Measurements from ENCODE around the gene ACSF2. TPM values are rescaled to one million over a fixed set of nuclear protein-coding genes. Genes with fewer than 3 reads are reported as not detected.

Gene ACSF2
- total RNA-seq, 2 donors from 2014 or later = 49.0 to 111 TPM

DNA sequence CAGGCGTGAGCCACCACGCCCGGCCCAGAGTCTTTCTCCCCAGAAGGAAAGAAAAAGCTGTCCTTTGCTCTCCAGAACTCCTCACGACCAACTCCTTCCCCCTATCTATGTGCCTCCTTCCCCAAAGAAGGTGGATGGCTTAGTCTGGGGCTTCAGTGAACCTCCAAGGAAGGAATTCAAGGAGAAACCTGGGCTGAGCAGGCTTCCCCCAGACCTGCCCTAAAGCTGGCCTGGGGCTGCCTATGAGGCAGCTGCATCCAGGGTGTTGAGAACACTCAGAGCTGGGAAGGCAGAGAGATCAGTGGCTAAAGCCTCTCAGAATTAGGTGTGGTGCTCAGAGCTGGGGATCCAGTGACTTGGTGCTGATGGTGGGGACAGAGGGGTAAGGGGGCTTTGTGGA lies 3.8 kb downstream of the ACSF2 start:
- no peaks in the 10 kb centered on the region for H3K27me3 ChIP-seq (replicated peaks; ENCODE audit: insufficient read depth)
- H3K27ac ChIP-seq = peak overlapping the region; percentile 81 to 91
- WGBS = 86% methylated on average over 4 of the region's 4 CpGs
- H3K9me3 ChIP-seq = no peaks in the 10 kb centered on the region
- DNase-seq (ENCODE audit: low spot score) = no peak
- TF ChIP-seq, protein P1, sequence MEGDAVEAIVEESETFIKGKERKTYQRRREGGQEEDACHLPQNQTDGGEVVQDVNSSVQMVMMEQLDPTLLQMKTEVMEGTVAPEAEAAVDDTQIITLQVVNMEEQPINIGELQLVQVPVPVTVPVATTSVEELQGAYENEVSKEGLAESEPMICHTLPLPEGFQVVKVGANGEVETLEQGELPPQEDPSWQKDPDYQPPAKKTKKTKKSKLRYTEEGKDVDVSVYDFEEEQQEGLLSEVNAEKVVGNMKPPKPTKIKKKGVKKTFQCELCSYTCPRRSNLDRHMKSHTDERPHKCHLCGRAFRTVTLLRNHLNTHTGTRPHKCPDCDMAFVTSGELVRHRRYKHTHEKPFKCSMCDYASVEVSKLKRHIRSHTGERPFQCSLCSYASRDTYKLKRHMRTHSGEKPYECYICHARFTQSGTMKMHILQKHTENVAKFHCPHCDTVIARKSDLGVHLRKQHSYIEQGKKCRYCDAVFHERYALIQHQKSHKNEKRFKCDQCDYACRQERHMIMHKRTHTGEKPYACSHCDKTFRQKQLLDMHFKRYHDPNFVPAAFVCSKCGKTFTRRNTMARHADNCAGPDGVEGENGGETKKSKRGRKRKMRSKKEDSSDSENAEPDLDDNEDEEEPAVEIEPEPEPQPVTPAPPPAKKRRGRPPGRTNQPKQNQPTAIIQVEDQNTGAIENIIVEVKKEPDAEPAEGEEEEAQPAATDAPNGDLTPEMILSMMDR (IDR thresholded peaks at IDR 0.05) = no peak
- TF ChIP-seq POLR2AphosphoS5 (IDR thresholded peaks at IDR 0.05) (no peak), POLR2A (IDR thresholded peaks at IDR 0.05) (no peak)
- no peaks in the 10 kb centered on the region for H3K36me3 ChIP-seq
- H3K4me3 ChIP-seq = no peak overlapping the region
- intact Hi-C loops (cut with DNase I) = no loop called here
- H3K4me1 ChIP-seq (replicated peaks) = peaks cover 7% of the 10 kb centered on the region

DNA sequence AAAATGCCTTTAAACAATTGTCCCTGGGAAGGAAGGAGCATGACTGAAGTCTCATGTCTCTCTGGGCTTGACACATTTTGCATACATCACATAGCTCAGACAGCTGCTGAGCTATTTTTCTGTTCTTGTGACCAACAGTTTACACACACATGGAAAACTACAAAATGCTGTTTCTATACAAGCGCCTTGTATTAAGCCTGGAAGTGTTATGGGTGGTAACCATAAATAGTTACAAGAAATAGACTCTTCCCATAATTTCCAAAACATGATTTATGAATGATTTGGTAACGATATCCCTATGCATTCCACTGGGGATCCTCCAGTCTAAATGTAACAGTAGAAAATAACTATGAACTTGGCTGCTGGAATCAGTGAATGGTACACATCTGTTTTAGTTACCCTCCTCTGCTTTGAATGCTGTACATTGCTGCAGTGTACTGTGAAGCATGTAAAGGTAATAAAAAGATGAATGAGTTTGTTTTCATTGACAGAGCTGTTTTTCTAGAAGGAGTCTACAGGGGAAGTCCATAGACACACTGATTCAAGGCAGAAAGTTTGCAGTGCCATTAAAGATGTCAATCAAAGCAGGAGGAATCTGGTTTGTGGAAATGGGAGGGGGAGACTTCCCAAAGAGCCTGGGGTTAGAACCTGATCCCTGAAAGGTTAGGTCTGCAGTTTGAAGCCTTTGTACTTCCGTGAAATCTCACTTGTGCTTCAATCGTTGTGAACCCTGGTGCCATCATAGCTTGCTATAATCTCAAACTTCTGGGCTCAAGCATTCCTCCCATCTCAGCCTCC lies 5.0 kb downstream of the ACSF2 start:
- no peaks in the 10 kb centered on the region for H3K27me3 ChIP-seq (replicated peaks; ENCODE audit: insufficient read depth)
- peaks cover 7% of the 10 kb centered on the region for H3K4me1 ChIP-seq (replicated peaks)
- DNase-seq (ENCODE audit: low spot score) = no peak
- 30% methylated on average over 4 of the region's 4 CpGs for WGBS
- H3K9me3 ChIP-seq = no peaks in the 10 kb centered on the region
- intact Hi-C loops (cut with DNase I) = no loop called here
- no peaks in the 10 kb centered on the region for H3K36me3 ChIP-seq
- H3K4me3 ChIP-seq = no peak overlapping the region
- peak overlapping the region in 1 of 2 donors; percentile 91 for H3K27ac ChIP-seq
- TF ChIP-seq POLR2A (IDR thresholded peaks at IDR 0.05) (no peak), POLR2AphosphoS5 (IDR thresholded peaks at IDR 0.05) (no peak)
- TF ChIP-seq, protein P1 (IDR thresholded peaks at IDR 0.05) = no peak

- no peak overlapping the region for H3K27ac ChIP-seq
- TF ChIP-seq POLR2AphosphoS5 (IDR thresholded peaks at IDR 0.05) = no peak
- TF ChIP-seq, protein P1 (IDR thresholded peaks at IDR 0.05) = no peak
- no peak for TF ChIP-seq POLR2A (IDR thresholded peaks at IDR 0.05)
- intact Hi-C loops (cut with DNase I) = no loop called here
Measured at GRCh38 chr17:50432125-50432762, 6.2 kb downstream of the ACSF2 start.

DNA sequence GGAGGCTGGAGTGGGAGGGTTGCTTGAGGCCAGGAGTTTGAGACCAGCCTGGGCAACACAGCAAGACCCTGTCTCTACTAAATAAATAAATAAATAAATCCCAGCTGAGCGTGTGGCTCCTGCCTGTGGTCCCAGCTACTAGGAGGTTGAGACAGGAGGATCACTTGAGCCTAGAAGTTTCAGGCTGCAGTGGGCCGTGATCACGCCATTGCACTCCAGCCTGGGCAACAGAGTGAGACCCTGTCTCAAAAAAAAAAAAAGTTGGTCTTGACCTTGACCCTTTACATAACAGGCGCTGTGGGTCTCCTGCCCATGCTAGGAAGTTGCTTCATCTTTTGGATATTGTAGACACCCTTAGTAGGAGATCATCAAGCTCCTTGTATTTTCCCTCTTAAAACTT lies 11.4 kb downstream of the ACSF2 start:
- H3K36me3 ChIP-seq = no peaks in the 10 kb centered on the region
- intact Hi-C loops (cut with DNase I) = no loop called here
- DNase-seq (ENCODE audit: low spot score) = no peak
- H3K27me3 ChIP-seq (replicated peaks; ENCODE audit: insufficient read depth) = no peaks in the 10 kb centered on the region
- H3K27ac ChIP-seq = no peak overlapping the region
- H3K9me3 ChIP-seq = no peaks in the 10 kb centered on the region
- 97% methylated on average over 4 of the region's 4 CpGs for WGBS
- H3K4me1 ChIP-seq (replicated peaks) = peaks cover 9% of the 10 kb centered on the region
- no peak for TF ChIP-seq POLR2A (IDR thresholded peaks at IDR 0.05)
- no peak for TF ChIP-seq POLR2AphosphoS5 (IDR thresholded peaks at IDR 0.05)
- TF ChIP-seq, protein P1 (IDR thresholded peaks at IDR 0.05) = no peak
- no peak overlapping the region for H3K4me3 ChIP-seq

More at GRCh38 chr17:50432125-50432762, 6.2 kb downstream of the ACSF2 start:
- no peaks in the 10 kb centered on the region for H3K9me3 ChIP-seq
- no peak for DNase-seq (ENCODE audit: low spot score)
- H3K27me3 ChIP-seq (replicated peaks; ENCODE audit: insufficient read depth) = no peaks in the 10 kb centered on the region
- H3K36me3 ChIP-seq = no peaks in the 10 kb centered on the region
- H3K4me1 ChIP-seq (replicated peaks) = peaks cover 6% of the 10 kb centered on the region
- no peak overlapping the region for H3K4me3 ChIP-seq
- WGBS = 95% methylated on average over 4 of the region's 4 CpGs
